Fibroblast of the aortic adventitia (primary cell): Measurements from ENCODE around the gene FBXW5. TPM values are rescaled to one million over a fixed set of nuclear protein-coding genes. Genes with fewer than 3 reads are reported as not detected.

Source experiments
- DNase-seq: peaks from one replicate; pipeline ENCODE4 v3.0.0-alpha.2; 2010; ENCODE audit warnings: low read depth
- H3K4me3 ChIP-seq: 2 replicates; pipeline ENCODE4 v1.5.1; 2011; ENCODE audit warnings: low read depth, mild to moderate bottlenecking, control low read depth, low read length, moderate library complexity
- CTCF ChIP-seq: IDR thresholded peaks from 2 replicates; pipeline ENCODE4 v1.5.1; 2011; ENCODE audit warnings: mild to moderate bottlenecking, low read length, control low read depth, inconsistent platforms; ENCODE audit not compliant: insufficient read depth
- total RNA-seq: library from RNA; depleted of rRNA; stranded (reverse); fragments of >200 nt; gene quantifications from 2 replicates; pipeline ENCODE4 v1.2.3, GENCODE V29; 2012; ENCODE audit warnings: low replicate concordance

The FBXW5 gene
- total RNA-seq, 1 donor, result 139 TPM

- no peak overlapping the region for H3K4me3 ChIP-seq
- no peak for TF ChIP-seq CTCF
- DNase-seq, result no peak
Measured at GRCh38 chr9:136980669-136981478, 36.3 kb upstream of the FBXW5 start.

GRCh38 chr9:136979769-136980587 lies 35.4 kb upstream of the FBXW5 start:
- DNase-seq, result no peak
- H3K4me3 ChIP-seq, result no peak overlapping the region
- no peak for TF ChIP-seq CTCF

GRCh38 chr9:136978865-136979544 lies 34.5 kb upstream of the FBXW5 start:
- no peak for TF ChIP-seq CTCF
- no peak overlapping the region for H3K4me3 ChIP-seq
- DNase-seq, result no peak

- peak; percentile 32 for DNase-seq
- TF ChIP-seq CTCF, result no peak
- peak overlapping the region; percentile 56 for H3K4me3 ChIP-seq
Measured at GRCh38 chr9:136978073-136978864, 33.7 kb upstream of the FBXW5 start.

GRCh38 chr9:136977649-136978072 lies 33.1 kb upstream of the FBXW5 start:
- DNase-seq, result no peak
- no peak for TF ChIP-seq CTCF
- H3K4me3 ChIP-seq, result peak overlapping the region; percentile 56

GRCh38 chr9:136977223-136977622 lies 32.7 kb upstream of the FBXW5 start, which contains the start of gene PTGDS:
PTGDS (plus strand) TSS chr9:136977504; CDS start chr9:136977579, 75 bp downstream.
- TF ChIP-seq CTCF, result no peak
- DNase-seq, result no peak
- H3K4me3 ChIP-seq, result peak within 1 kb of the TSS; percentile 56
